ENCODE data around the gene LOX.
"Not testable (repeated sequence)": the region's sequence is repeated elsewhere in the genome, so short reads cannot be mapped to it uniquely, and the experiment has no call there.

LOX gene

GRCh38 chr5:122097391-122097790 lies 19.3 kb upstream of the LOX start:
- no peak for DNase-seq

- DNase-seq = no peak
Observed at GRCh38 chr5:122095158-122095557, 17.1 kb upstream of the LOX start.

GRCh38 chr5:122094251-122094650 lies 16.2 kb upstream of the LOX start:
- DNase-seq = not testable (repeated sequence)

GRCh38 chr5:122093415-122094180 lies 15.5 kb upstream of the LOX start:
- DNase-seq = no peak

- no peak for DNase-seq
Observed at GRCh38 chr5:122091936-122092600, 14.0 kb upstream of the LOX start.

- DNase-seq = no peak
Observed at GRCh38 chr5:122089096-122090013, 11.3 kb upstream of the LOX start.

- DNase-seq = no peak
Observed at GRCh38 chr5:122085041-122085440, 7.0 kb upstream of the LOX start.

- no peak for DNase-seq
Observed at GRCh38 chr5:122083535-122083934, 5.5 kb upstream of the LOX start.

- no peak for DNase-seq
Observed at GRCh38 chr5:122081541-122081940, 3.5 kb upstream of the LOX start.

- no peak for DNase-seq
Observed at GRCh38 chr5:122077366-122078115, 518 bp downstream of the LOX start.

- DNase-seq = no peak
Observed at GRCh38 chr5:122076669-122077365, 1.2 kb downstream of the LOX start.

GRCh38 chr5:122076050-122076461 lies 2.0 kb downstream of the LOX start:
- no peak for DNase-seq

- DNase-seq = no peak
Observed at GRCh38 chr5:122073864-122074263, 4.2 kb downstream of the LOX start.

GRCh38 chr5:122073018-122073417 lies 5.0 kb downstream of the LOX start:
- no peak for DNase-seq

GRCh38 chr5:122067390-122067789 lies 10.7 kb downstream of the LOX start:
- DNase-seq = no peak

GRCh38 chr5:122064992-122065391 lies 13.1 kb downstream of the LOX start:
- no peak for DNase-seq

GRCh38 chr5:122063836-122064235 lies 14.2 kb downstream of the LOX start:
- DNase-seq = no peak

- DNase-seq = no peak
Observed at GRCh38 chr5:122062205-122062604, 15.9 kb downstream of the LOX start.

- DNase-seq = no peak
Observed at GRCh38 chr5:122056913-122057312, 21.1 kb downstream of the LOX start.

GRCh38 chr5:122054266-122054665 lies 23.8 kb downstream of the LOX start:
- DNase-seq = no peak

- DNase-seq = no peak
Observed at GRCh38 chr5:122053181-122054109, 24.6 kb downstream of the LOX start.

Data from activated CD4-positive, alpha-beta T cell treated with anti-CD3 and anti-CD28 coated beads for 1 hour (primary cell).